Mesothelial cell of epicardium (in vitro differentiated cells): Measurements from ENCODE around the gene MAFB. TPM values are rescaled to one million over a fixed set of nuclear protein-coding genes. Genes with fewer than 3 reads are reported as not detected.

Source experiments
- DNase-seq, 2 experiments: peaks; one replicate each; pipeline ENCODE4 v3.0.0; 2021; ENCODE audit warnings: low spot score in 2 of 2; ENCODE audit not compliant: unreplicated experiment in 2 of 2
- H3K27ac Mint-ChIP-seq: 2 replicates; pipeline ENCODE4 v1.8.0; 2021; ENCODE audit warnings: mixed read lengths
- H3K27me3 Mint-ChIP-seq: 2 replicates; pipeline ENCODE4 v1.8.0; 2021; ENCODE audit warnings: low read depth, mixed read lengths
- H3K36me3 Mint-ChIP-seq: 2 replicates; pipeline ENCODE4 v1.8.0; 2021; ENCODE audit warnings: mixed read lengths
- H3K4me1 Mint-ChIP-seq: 2 replicates; pipeline ENCODE4 v1.8.0; 2021; ENCODE audit warnings: mixed read lengths
- H3K4me3 Mint-ChIP-seq: 2 replicates; pipeline ENCODE4 v1.8.0; 2021; ENCODE audit warnings: mild to moderate bottlenecking, moderate library complexity, mixed read lengths
- H3K9me3 Mint-ChIP-seq: 2 replicates; pipeline ENCODE4 v1.8.0; 2021; ENCODE audit warnings: mixed read lengths
- CTCF ChIP-seq: fragments of 200-600 bp; sonication (generic); IDR thresholded peaks from one replicate; pipeline ENCODE4 v1.5.0; 2021; ENCODE audit warnings: antibody characterized with exemption; ENCODE audit not compliant: unreplicated experiment
- total RNA-seq: library from RNA; stranded (reverse); gene quantifications from 3 replicates; pipeline ENCODE4 v1.2.1, GENCODE V29; 2021

The MAFB gene
- total RNA-seq, 1 donor from 2014 or later = 11.1 TPM

DNA sequence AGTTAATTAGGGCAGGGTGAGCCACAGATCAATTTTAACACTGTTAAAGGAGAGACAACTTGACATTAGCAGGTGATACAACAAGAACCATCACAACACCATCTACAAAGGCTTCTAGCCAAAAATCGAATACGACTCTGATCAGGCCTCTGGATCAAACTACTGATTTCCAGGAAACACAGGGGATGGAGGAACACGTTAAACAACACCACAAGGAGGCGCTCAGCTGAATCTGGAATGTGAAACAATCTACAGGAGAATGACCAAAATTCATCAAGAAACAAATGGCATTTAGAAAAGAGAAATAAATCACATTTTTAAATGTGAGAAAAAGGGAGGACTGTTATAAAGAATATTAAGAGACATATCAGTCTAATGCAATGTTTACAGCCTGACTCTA lies 13.5 kb upstream of the MAFB start:
- H3K4me3 Mint-ChIP-seq = no peak overlapping the region
- H3K9me3 Mint-ChIP-seq = peaks cover 4% of the 10 kb centered on the region
- H3K4me1 Mint-ChIP-seq = peaks cover 9% of the 10 kb centered on the region
- peaks cover 68% of the 10 kb centered on the region for H3K27me3 Mint-ChIP-seq
- TF ChIP-seq CTCF = no peak
- no peak overlapping the region for H3K27ac Mint-ChIP-seq
- H3K36me3 Mint-ChIP-seq = no peaks in the 10 kb centered on the region
- no peak for DNase-seq

DNA sequence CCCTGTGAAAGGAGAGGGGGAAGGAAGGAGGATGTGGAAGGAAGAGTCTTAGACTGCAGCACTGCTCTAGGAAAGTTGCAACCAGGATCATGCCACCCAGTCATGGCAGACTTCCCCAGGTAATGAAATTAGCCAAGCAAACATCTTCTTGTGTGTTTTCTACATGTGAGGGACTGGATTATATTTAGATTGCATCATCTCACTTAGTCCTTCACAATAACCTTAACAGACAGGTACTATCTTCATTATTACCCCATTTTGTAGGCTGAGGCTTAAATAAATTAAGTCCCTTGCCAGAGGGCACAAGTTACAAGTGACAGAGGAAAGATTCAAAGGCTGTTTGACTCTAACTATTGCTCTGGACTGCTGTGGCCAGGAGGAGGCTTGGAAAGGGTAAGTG lies 9.7 kb upstream of the MAFB start:
- H3K4me3 Mint-ChIP-seq = no peak overlapping the region
- H3K27ac Mint-ChIP-seq = no peak overlapping the region
- peaks cover 93% of the 10 kb centered on the region for H3K27me3 Mint-ChIP-seq
- no peaks in the 10 kb centered on the region for H3K36me3 Mint-ChIP-seq
- DNase-seq = no peak
- no peak for TF ChIP-seq CTCF
- peaks cover 3% of the 10 kb centered on the region for H3K4me1 Mint-ChIP-seq
- H3K9me3 Mint-ChIP-seq = peaks cover 4% of the 10 kb centered on the region

DNA sequence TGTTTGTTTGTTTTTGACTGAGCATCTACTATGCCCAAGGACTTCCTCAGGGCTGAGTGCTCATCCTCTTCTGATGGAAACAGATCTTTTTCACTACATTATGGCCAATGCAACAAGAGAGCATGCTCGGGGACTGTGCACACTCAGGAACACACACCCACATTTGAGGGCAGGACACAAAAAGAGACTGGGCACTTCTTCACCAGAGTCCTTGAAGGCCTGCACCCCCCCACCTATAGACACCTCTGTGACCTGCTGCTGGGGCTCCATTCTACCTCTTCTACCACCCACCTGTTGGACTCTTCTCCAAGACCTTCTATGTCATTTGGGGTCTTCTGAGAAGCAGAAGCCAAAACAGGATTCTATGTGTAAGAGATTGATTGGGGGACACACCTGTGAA lies 9.2 kb upstream of the MAFB start:
- Mint-ChIP-seq H3K4me3 (no peak overlapping the region), H3K27me3 (peaks cover 93% of the 10 kb centered on the region), H3K4me1 (peaks cover 3% of the 10 kb centered on the region), H3K36me3 (no peaks in the 10 kb centered on the region), H3K27ac (no peak overlapping the region), H3K9me3 (peaks cover 4% of the 10 kb centered on the region)
- TF ChIP-seq CTCF = no peak
- DNase-seq = no peak

DNA sequence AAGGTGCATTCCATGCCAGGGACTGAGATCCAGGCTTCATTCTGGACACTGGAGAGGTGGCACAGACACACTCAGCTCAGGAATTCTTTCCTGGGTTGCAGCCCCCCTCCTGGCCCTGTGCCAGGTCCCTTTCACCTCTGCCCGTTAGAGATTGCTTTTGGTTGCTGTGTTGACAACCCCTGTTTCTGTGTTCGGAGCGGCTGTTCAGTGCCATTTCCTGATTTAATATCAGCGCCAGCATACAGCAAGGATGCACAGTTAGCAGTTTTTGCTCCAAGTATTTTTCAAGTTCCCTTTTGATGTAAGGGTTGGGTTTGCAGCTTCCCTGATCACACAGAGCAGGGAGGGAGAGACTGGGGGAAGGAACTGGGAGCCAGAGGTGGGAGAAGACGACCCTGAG lies 8.5 kb upstream of the MAFB start:
- no peak for TF ChIP-seq CTCF
- DNase-seq = no peak
- H3K27ac Mint-ChIP-seq = no peak overlapping the region
- H3K4me3 Mint-ChIP-seq = no peak overlapping the region
- no peaks in the 10 kb centered on the region for H3K36me3 Mint-ChIP-seq
- peaks cover 4% of the 10 kb centered on the region for H3K9me3 Mint-ChIP-seq
- peaks cover 5% of the 10 kb centered on the region for H3K4me1 Mint-ChIP-seq
- peaks cover 95% of the 10 kb centered on the region for H3K27me3 Mint-ChIP-seq

GRCh38 chr20:40695214-40695613 lies 6.2 kb upstream of the MAFB start:
- H3K27ac Mint-ChIP-seq = no peak overlapping the region
- H3K9me3 Mint-ChIP-seq = no peaks in the 10 kb centered on the region
- DNase-seq = no peak
- TF ChIP-seq CTCF = no peak
- H3K36me3 Mint-ChIP-seq = no peaks in the 10 kb centered on the region
- H3K27me3 Mint-ChIP-seq = peaks cover 100% of the 10 kb centered on the region
- H3K4me3 Mint-ChIP-seq = no peak overlapping the region
- H3K4me1 Mint-ChIP-seq = peaks cover 20% of the 10 kb centered on the region

GRCh38 chr20:40694246-40694645 lies 5.2 kb upstream of the MAFB start:
- Mint-ChIP-seq H3K27ac (no peak overlapping the region), H3K27me3 (peaks cover 99% of the 10 kb centered on the region), H3K4me3 (no peak overlapping the region), H3K9me3 (no peaks in the 10 kb centered on the region), H3K4me1 (peaks cover 23% of the 10 kb centered on the region), H3K36me3 (no peaks in the 10 kb centered on the region)
- DNase-seq = no peak
- TF ChIP-seq CTCF = no peak
